ENCODE data around the gene SUV39H1. TPM values are rescaled to one million over a fixed set of nuclear protein-coding genes. Genes with fewer than 3 reads are reported as not detected.

SUV39H1 gene
- total and polyA plus RNA-seq, 8 donors, result 5.0 to 8.4 (median 6.5) TPM

- Histone ChIP-seq H3K4me3 (no peak overlapping the region), H3K36me3 (no peaks in the 10 kb centered on the region), H3K27me3 (no peaks in the 10 kb centered on the region), H3K4me1 (no peaks in the 10 kb centered on the region), H3K9me3 (no peaks in the 10 kb centered on the region), H3K27ac (no peak overlapping the region)
- no peak for TF ChIP-seq CTCF (IDR thresholded peaks at IDR 0.05)
- ATAC-seq, result no peak
- intact Hi-C loops (cut with DNase I), result no loop called here
- no peak for DNase-seq
These were observed 57.2 kb downstream of the SUV39H1 start for GRCh38 chrX:48753708-48754228.

GRCh38 chrX:48754238-48754637, 57.7 kb downstream of the SUV39H1 start:
- no peaks in the 10 kb centered on the region for H3K9me3 ChIP-seq
- DNase-seq, result no peak
- H3K27ac ChIP-seq, result no peak overlapping the region
- no peaks in the 10 kb centered on the region for H3K36me3 ChIP-seq
- intact Hi-C loops (cut with DNase I), result no loop called here
- H3K4me1 ChIP-seq, result no peaks in the 10 kb centered on the region
- no peak for ATAC-seq
- TF ChIP-seq CTCF (IDR thresholded peaks at IDR 0.05), result no peak
- no peak overlapping the region for H3K4me3 ChIP-seq
- H3K27me3 ChIP-seq, result no peaks in the 10 kb centered on the region

Other genes starting within 250 kb of the SUV39H1 start
- 10 to 100 TPM; 21.2 to 70.7 TPM for gene SLC38A5, start 226.5 kb upstream of the SUV39H1 start, total RNA-seq
- 10 to 100 TPM; 33.5 to 68.9 (median 38.6) TPM for gene SLC38A5, start 226.5 kb upstream of the SUV39H1 start, polyA plus RNA-seq (ENCODE audit: insufficient read length in 6 of 6)
- 10 to 100 TPM; 33.7 to 46.6 TPM for gene FTSJ1, start 220.5 kb upstream of the SUV39H1 start, total RNA-seq
- gene FTSJ1, start 220.5 kb upstream of the SUV39H1 start, polyA plus RNA-seq (ENCODE audit: insufficient read length in 6 of 6), result 10 to 100 TPM; 36.0 to 46.3 (median 38.8) TPM
- 10 to 100 TPM in 1 of 2 donors, 1 to 10 TPM in 1; 8.4 to 12.2 TPM for gene PORCN, start 187.7 kb upstream of the SUV39H1 start, total RNA-seq
- gene PORCN, start 187.7 kb upstream of the SUV39H1 start, polyA plus RNA-seq (ENCODE audit: insufficient read length in 6 of 6), result 1 to 10 TPM; 6.7 to 9.9 (median 8.5) TPM
- gene EBP, start 174.9 kb upstream of the SUV39H1 start, total RNA-seq, result 100 to 1,000 TPM in 1 of 2 donors, 10 to 100 TPM in 1; 74.2 to 200 TPM
- 10 to 100 TPM; 32.6 to 40.6 (median 33.4) TPM for gene EBP, start 174.9 kb upstream of the SUV39H1 start, polyA plus RNA-seq (ENCODE audit: insufficient read length in 6 of 6)
- 10 to 100 TPM; 11.8 to 15.2 TPM for gene TBC1D25, start 157.0 kb upstream of the SUV39H1 start, total RNA-seq
- gene TBC1D25, start 157.0 kb upstream of the SUV39H1 start, polyA plus RNA-seq (ENCODE audit: insufficient read length in 6 of 6), result 10 to 100 TPM in 2 of 6 donors, 1 to 10 TPM in 4; 8.7 to 10.9 (median 9.4) TPM
- 100 to 1,000 TPM in 1 of 2 donors, 10 to 100 TPM in 1; 82.3 to 217 TPM for gene RBM3, start 122.2 kb upstream of the SUV39H1 start, total RNA-seq
- 100 to 1,000 TPM; 350 to 454 (median 390) TPM for gene RBM3, start 122.2 kb upstream of the SUV39H1 start, polyA plus RNA-seq (ENCODE audit: insufficient read length in 6 of 6)
- gene WDR13, start 99.2 kb upstream of the SUV39H1 start, total RNA-seq, result 100 to 1,000 TPM; 108 to 114 TPM
- gene WDR13, start 99.2 kb upstream of the SUV39H1 start, polyA plus RNA-seq (ENCODE audit: insufficient read length in 6 of 6), result 100 to 1,000 TPM in 5 of 6 donors, 10 to 100 TPM in 1; 97.5 to 145 (median 112) TPM
- 10 to 100 TPM; 16.4 to 49.1 TPM for gene WAS, start 12.9 kb upstream of the SUV39H1 start, total RNA-seq
- 1 to 10 TPM; 4.1 to 5.1 (median 4.3) TPM for gene WAS, start 12.9 kb upstream of the SUV39H1 start, polyA plus RNA-seq (ENCODE audit: insufficient read length in 6 of 6)
- gene GLOD5, start 65.0 kb downstream of the SUV39H1 start, total RNA-seq, result 1 to 10 TPM in 1 of 2 donors, under 1 TPM in 1; 0.84 to 2.5 TPM
- 1 to 10 TPM; 1.3 to 2.3 (median 1.6) TPM for gene GLOD5, start 65.0 kb downstream of the SUV39H1 start, polyA plus RNA-seq (ENCODE audit: insufficient read length in 6 of 6)
- gene GATA1, start 89.9 kb downstream of the SUV39H1 start, total RNA-seq, result under 1 TPM; 0.47 to 0.55 TPM
- gene GATA1, start 89.9 kb downstream of the SUV39H1 start, polyA plus RNA-seq (ENCODE audit: insufficient read length in 6 of 6), result 1 to 10 TPM in 3 of 6 donors, under 1 TPM in 3; 0.65 to 1.3 (median 0.97) TPM
- 10 to 100 TPM; 76.7 to 82.9 TPM for gene HDAC6, start 105.3 kb downstream of the SUV39H1 start, total RNA-seq
- gene HDAC6, start 105.3 kb downstream of the SUV39H1 start, polyA plus RNA-seq (ENCODE audit: insufficient read length in 6 of 6), result 100 to 1,000 TPM; 149 to 199 (median 166) TPM
- gene ERAS, start 129.8 kb downstream of the SUV39H1 start, total RNA-seq, result not detected
- gene ERAS, start 129.8 kb downstream of the SUV39H1 start, polyA plus RNA-seq (ENCODE audit: insufficient read length in 6 of 6), result under 1 TPM in 5 of 6 donors, not detected in 1; 0.14 to 0.52 (median 0.26) TPM
- 1 to 10 TPM; 2.3 to 3.9 TPM for gene PCSK1N, start 138.9 kb downstream of the SUV39H1 start, total RNA-seq
- 1 to 10 TPM; 1.4 to 4.9 (median 3.4) TPM for gene PCSK1N, start 138.9 kb downstream of the SUV39H1 start, polyA plus RNA-seq (ENCODE audit: insufficient read length in 6 of 6)
- gene TIMM17B, start 201.0 kb downstream of the SUV39H1 start, total RNA-seq, result 10 to 100 TPM; 36.7 to 41.0 TPM
- gene TIMM17B, start 201.0 kb downstream of the SUV39H1 start, polyA plus RNA-seq (ENCODE audit: insufficient read length in 6 of 6), result 10 to 100 TPM; 29.5 to 36.0 (median 33.4) TPM
- 10 to 100 TPM; 56.3 to 68.2 TPM for gene PQBP1, start 201.2 kb downstream of the SUV39H1 start, total RNA-seq
- gene PQBP1, start 201.2 kb downstream of the SUV39H1 start, polyA plus RNA-seq (ENCODE audit: insufficient read length in 6 of 6), result 10 to 100 TPM; 74.0 to 84.6 (median 79.8) TPM
- 10 to 100 TPM; 38.0 to 39.4 TPM for gene SLC35A2, start 214.9 kb downstream of the SUV39H1 start, total RNA-seq
- 10 to 100 TPM; 21.5 to 27.2 (median 22.6) TPM for gene SLC35A2, start 214.9 kb downstream of the SUV39H1 start, polyA plus RNA-seq (ENCODE audit: insufficient read length in 6 of 6)
- 10 to 100 TPM; 14.2 to 17.7 TPM for gene PIM2, start 222.3 kb downstream of the SUV39H1 start, total RNA-seq
- 1 to 10 TPM; 4.6 to 8.3 (median 5.0) TPM for gene PIM2, start 222.3 kb downstream of the SUV39H1 start, polyA plus RNA-seq (ENCODE audit: insufficient read length in 6 of 6)